Measurements from ENCODE around the gene PLCB1. TPM values are rescaled to one million over a fixed set of nuclear protein-coding genes. Genes with fewer than 3 reads are reported as not detected.

PLCB1 gene
- total and polyA plus RNA-seq, 10 of the 15 experiments (the other 5 are each of a cell fraction or from before 2014, with no cell fraction given), result 0.05 to 5.3 (median 0.17) TPM; not detected in 1

DNA sequence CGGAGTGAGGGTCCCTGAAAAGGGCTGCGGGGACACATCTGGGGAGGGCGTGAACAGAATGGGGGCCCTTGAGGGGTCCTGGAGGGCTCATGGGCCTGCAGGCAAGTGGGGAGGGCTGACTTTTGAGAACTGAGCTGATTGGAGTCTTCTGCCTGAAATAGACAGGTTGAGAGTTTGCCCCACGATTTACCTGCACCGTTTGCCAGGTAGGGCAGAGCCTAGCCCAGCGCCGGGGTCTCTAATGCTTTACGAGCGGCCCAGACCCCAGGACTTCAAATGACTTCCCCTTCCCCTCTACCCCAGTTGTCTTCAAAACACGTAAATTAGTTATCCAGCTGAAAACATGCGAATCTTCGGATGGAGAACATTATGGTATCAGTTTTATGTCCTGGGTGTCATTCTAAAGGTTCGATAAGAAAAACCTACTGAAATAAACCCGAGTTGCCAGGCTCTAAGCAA lies 1.3 kb downstream of the PLCB1 start:
- Histone ChIP-seq H3K9me3 (replicated peaks; ENCODE audit: control insufficient read depth, insufficient read depth, low read length) (no peaks in the 10 kb centered on the region), H3K9ac (ENCODE audit: control insufficient read depth, insufficient read depth, low read length) (no peak overlapping the region), H4K20me1 (ENCODE audit: control insufficient read depth, insufficient read depth) (no peaks in the 10 kb centered on the region), H3K4me2 (ENCODE audit: control insufficient read depth, insufficient read depth) (no peak overlapping the region), H3K27me3 (replicated peaks in 1 of 2; ENCODE audit: control insufficient read depth in 2 of 2, insufficient read depth in 2 of 2, low read length in 1 of 2) (peaks cover 5 to 10% of the 10 kb centered on the region in 2 experiments), H3K4me3 (no peak overlapping the region), H3K4me1 (ENCODE audit: control insufficient read depth, insufficient read depth, low read length) (peaks cover 3% of the 10 kb centered on the region; the same call in 1 of the 2 replicates), H3K27ac (ENCODE audit: control insufficient read depth, insufficient read depth) (no peak overlapping the region), H3K79me2 (ENCODE audit: control insufficient read depth, insufficient read depth, low read length) (no peaks in the 10 kb centered on the region), H2AFZ (ENCODE audit: control insufficient read depth, low read depth, low read length) (no peak overlapping the region), H3K36me3 (ENCODE audit: control insufficient read depth in 2 of 2, insufficient read depth in 2 of 2, low read length in 1 of 2) (no peaks in the 10 kb centered on the region)
- 5% methylated on average over 14 of the region's 14 CpGs for WGBS (ENCODE audit: insufficient coverage, insufficient replicate concordance, low lambda C conversion rate, missing lambda C conversion rate)
- ChIA-PET RAD21 (ENCODE audit: unreplicated experiment) (interaction anchor here (0.7 to 2.1 kb wide), 2 partner anchors 197 to 589 kb away, joined by 4 to 9 read pairs; no protein-coding TSS in a partner anchor), POLR2A (interaction anchor here (0.7 kb wide), 1 partner anchor 419 kb away, joined by 3 read pairs; no protein-coding TSS in a partner anchor), SMC1A (ENCODE audit: uncharacterized antibody, unreplicated experiment) (interaction anchor here (0.7 to 3.6 kb wide), 3 partner anchors 12 to 588 kb away, joined by 3 to 19 read pairs (median 7); no protein-coding TSS in a partner anchor), CTCF (interaction anchor here (0.6 to 5.3 kb wide), 4 partner anchors 25 to 589 kb away, joined by 3 to 39 read pairs (median 4); no protein-coding TSS in a partner anchor)
- no TSS peak for BruUV-seq (replicated peaks)
- no peak for DNase-seq (ENCODE audit: low read depth, low spot score)
- ATAC-seq, result no peak
- intact Hi-C loops (cut with micrococcal nuclease; ENCODE audit: unreplicated experiment) (loop anchor here (2.0 to 5.0 kb wide), 5 partner anchors 74 to 587 kb away; no protein-coding TSS in a partner anchor), in situ Hi-C loops (cut with MboI) (loop anchor here (10.0 kb wide), 1 partner anchor 251 kb away; no protein-coding TSS in a partner anchor)
- no peak for FAIRE-seq
- no peak for TF ChIP-seq TAF1 (IDR thresholded peaks at IDR 0.05; ENCODE audit: borderline replicate concordance, low read depth, low read length)
- TF ChIP-seq DPF2 (IDR thresholded peaks at IDR 0.05), result no peak
- no peak for TF ChIP-seq SIN3A (IDR thresholded peaks at IDR 0.05; ENCODE audit: low read depth, low read length)
- no peak for TF ChIP-seq RAD51 (IDR thresholded peaks at IDR 0.05)
- TF ChIP-seq, protein P1, sequence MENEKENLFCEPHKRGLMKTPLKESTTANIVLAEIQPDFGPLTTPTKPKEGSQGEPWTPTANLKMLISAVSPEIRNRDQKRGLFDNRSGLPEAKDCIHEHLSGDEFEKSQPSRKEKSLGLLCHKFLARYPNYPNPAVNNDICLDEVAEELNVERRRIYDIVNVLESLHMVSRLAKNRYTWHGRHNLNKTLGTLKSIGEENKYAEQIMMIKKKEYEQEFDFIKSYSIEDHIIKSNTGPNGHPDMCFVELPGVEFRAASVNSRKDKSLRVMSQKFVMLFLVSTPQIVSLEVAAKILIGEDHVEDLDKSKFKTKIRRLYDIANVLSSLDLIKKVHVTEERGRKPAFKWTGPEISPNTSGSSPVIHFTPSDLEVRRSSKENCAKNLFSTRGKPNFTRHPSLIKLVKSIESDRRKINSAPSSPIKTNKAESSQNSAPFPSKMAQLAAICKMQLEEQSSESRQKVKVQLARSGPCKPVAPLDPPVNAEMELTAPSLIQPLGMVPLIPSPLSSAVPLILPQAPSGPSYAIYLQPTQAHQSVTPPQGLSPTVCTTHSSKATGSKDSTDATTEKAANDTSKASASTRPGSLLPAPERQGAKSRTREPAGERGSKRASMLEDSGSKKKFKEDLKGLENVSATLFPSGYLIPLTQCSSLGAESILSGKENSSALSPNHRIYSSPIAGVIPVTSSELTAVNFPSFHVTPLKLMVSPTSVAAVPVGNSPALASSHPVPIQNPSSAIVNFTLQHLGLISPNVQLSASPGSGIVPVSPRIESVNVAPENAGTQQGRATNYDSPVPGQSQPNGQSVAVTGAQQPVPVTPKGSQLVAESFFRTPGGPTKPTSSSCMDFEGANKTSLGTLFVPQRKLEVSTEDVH (IDR thresholded peaks at IDR 0.05; ENCODE audit: low read depth, partially characterized antibody), result no peak
- no peak for TF ChIP-seq NFXL1 (IDR thresholded peaks at IDR 0.05; ENCODE audit: borderline replicate concordance)
